Tibial artery (tissue), 4 donors: ENCODE results near the gene CHD3.
A peak's percentile ranks its signal among the peaks of the same experiment; 100 is the strongest.
"Not testable (repeated sequence)": the region's sequence is repeated elsewhere in the genome, so short reads cannot be mapped to it uniquely, and the experiment has no call there.

ENCODE experiments used
- DNase-seq, 2 donors: peaks; one replicate each; pipeline ENCODE4 v3.0.0-alpha.2; 2019
- H3K27ac ChIP-seq, 2 donors: fragments of 200-600 bp; sonication (generic) in 1 of 2; 1 replicate in 1 of 2; 2 replicates in 1 of 2; pipeline ENCODE4 v1.5.1; 2018 to 2019; ENCODE audit warnings: mild to moderate bottlenecking in 1 of 2
- H3K27me3 ChIP-seq, 2 donors: fragments of 200-600 bp; sonication (generic) in 1 of 2; one replicate each; pipeline versions ENCODE4 v1.5.1 to v1.6.0; 2016 to 2019
- H3K36me3 ChIP-seq, 3 donors: fragments of 200-600 bp; sonication (generic) in 2 of 3; one replicate each; pipeline ENCODE4 v1.5.1; 2016 to 2019; ENCODE audit warnings: mild to moderate bottlenecking in 2 of 3
- H3K4me1 ChIP-seq, 4 donors: fragments of 200-600 bp; sonication (generic) in 2 of 4; 1 replicate in 3 of 4; 2 replicates in 1 of 4; pipeline ENCODE4 v1.5.1; 2016 to 2019
- H3K4me3 ChIP-seq, 2 donors: fragments of 200-600 bp; sonication (generic) in 1 of 2; 1 replicate in 1 of 2; 2 replicates in 1 of 2; pipeline ENCODE4 v1.5.1; 2018 to 2019; ENCODE audit warnings: mild to moderate bottlenecking in 2 of 2
- H3K9me3 ChIP-seq, 3 donors: fragments of 200-600 bp; sonication (generic) in 1 of 3; one replicate each; pipeline ENCODE4 v1.5.1; 2016 to 2019
- intact Hi-C: fragments of 100-400 bp; cut with DNase I; formaldehyde crosslinking; loops from one replicate; pipeline ENCODE4 v1.15.0; 2023; ENCODE audit warnings: low total_unique reads
- TF ChIP-seq, protein P1 (sequence below), 2 experiments: fragments of 200-600 bp in 1 of 2; fragments of 450-650 bp in 1 of 2; IDR thresholded peaks; one replicate each; pipeline ENCODE4 v1.5.1; 2017 to 2019; ENCODE audit warnings: antibody characterized with exemption in 2 of 2, mild to moderate bottlenecking in 1 of 2, moderate library complexity in 1 of 2

CHD3 gene

DNA sequence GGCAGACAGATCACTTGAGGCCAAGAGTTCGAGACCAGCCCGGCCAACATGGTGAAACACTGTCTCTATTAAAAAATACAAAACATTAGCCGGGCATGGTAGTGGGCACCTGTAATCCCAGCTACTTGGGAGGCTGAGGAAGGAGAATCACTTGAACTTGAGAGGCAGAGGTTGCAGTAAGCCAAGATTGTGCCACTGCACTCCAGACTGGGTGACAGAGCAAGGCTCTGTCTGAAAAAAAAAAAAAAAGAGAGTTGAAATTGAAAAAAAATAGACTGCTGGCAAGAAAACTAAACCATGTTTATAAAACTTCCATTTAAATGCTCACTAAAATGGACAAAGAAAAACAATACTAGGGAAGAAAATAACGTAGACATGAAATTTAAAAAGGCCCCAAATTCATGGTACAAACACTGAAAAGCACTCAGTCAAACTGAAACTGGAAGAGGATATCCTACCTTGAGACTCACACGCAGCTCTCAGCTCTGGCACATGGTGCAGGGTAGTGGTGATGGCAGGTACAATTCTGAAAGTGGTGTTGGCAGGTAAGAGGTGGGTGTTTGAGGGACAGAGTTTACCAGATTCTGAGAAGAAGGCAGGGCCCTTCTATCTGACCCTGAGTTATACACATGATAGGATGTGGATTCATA lies 62.7 kb downstream of the CHD3 start:
- Histone ChIP-seq H3K27me3 (peaks cover 0 to 3% of the 10 kb centered on the region in 2 donors), H3K9me3 (no peaks in the 10 kb centered on the region), H3K4me3 (no peak overlapping the region), H3K4me1 (no peaks in the 10 kb centered on the region), H3K36me3 (peaks cover 20 to 42% (median 32%) of the 10 kb centered on the region in 3 donors), H3K27ac (no peak overlapping the region)
- DNase-seq: no peak
- intact Hi-C loops: no loop called here
- TF ChIP-seq, protein P1, sequence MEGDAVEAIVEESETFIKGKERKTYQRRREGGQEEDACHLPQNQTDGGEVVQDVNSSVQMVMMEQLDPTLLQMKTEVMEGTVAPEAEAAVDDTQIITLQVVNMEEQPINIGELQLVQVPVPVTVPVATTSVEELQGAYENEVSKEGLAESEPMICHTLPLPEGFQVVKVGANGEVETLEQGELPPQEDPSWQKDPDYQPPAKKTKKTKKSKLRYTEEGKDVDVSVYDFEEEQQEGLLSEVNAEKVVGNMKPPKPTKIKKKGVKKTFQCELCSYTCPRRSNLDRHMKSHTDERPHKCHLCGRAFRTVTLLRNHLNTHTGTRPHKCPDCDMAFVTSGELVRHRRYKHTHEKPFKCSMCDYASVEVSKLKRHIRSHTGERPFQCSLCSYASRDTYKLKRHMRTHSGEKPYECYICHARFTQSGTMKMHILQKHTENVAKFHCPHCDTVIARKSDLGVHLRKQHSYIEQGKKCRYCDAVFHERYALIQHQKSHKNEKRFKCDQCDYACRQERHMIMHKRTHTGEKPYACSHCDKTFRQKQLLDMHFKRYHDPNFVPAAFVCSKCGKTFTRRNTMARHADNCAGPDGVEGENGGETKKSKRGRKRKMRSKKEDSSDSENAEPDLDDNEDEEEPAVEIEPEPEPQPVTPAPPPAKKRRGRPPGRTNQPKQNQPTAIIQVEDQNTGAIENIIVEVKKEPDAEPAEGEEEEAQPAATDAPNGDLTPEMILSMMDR (IDR thresholded peaks at IDR 0.05): no peak

DNA sequence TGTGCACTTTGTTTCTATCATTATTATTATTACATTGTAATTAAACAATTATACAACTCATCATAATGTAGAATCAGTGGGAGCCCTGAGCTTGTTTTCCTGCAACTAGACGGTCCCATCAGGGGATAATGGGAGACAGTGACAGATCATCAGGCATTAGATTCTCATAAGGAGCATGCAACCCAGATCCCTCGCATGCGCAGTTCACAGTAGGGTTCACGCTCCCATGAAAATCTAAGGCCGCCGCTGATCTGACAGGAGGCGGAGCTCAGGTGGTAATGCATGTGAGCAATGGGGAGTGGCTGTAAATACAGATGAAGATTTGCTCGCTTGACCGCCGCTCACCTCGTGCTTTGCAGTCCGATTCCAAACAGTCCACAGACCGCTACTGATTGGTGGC lies 64.7 kb downstream of the CHD3 start:
- H3K4me3 ChIP-seq, H3K4me1 ChIP-seq, H3K9me3 ChIP-seq, DNase-seq, intact Hi-C loops, H3K27me3 ChIP-seq, H3K27ac ChIP-seq: not testable (repeated sequence)
- H3K36me3 ChIP-seq: peaks cover 4 to 22% (median 13%) of the 10 kb centered on the region in 3 donors

DNA sequence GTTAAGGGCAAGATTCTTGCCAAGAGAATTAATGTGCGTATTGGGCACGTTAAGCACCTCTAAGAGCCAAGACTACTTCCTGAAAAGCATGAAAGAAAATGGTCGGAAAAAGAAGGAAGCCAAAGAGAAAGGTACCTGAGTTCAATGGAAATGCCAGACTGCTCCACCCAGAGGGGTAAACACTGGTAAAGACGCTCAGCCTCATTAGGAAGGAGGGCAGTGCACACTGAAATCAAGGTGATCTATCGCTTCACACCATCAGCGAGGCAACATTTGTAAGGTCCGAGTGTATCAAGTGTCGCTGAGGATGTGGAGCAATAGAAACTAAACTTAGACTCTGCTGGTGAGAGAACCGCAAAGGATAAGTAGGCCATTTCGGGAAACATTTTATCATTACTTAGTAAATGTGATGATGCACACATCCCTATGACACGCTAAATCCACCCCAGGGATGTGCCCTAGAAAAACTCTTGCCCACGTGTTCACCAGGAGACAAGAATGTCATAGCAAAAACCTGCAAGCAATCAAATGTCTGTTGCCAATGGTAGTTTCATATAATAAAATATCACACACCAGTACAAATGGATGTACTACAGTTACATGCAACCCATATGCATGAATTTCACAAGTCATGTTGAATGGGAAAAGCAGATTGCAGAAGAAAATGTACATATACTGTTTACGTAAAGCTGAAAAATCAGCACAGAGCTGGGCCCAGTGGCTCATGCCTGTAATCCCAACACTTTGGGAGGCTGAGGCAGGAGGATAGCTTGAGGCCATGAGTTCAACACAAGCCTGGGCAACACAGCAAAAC lies 67.0 kb downstream of the CHD3 start:
- no peaks in the 10 kb centered on the region for H3K9me3 ChIP-seq
- no peak overlapping the region for H3K4me3 ChIP-seq
- no peak for DNase-seq
- H3K36me3 ChIP-seq: peaks cover 0 to 2% (median 0%) of the 10 kb centered on the region in 3 donors
- peaks cover 0 to 17% of the 10 kb centered on the region in 2 donors for H3K27me3 ChIP-seq
- TF ChIP-seq, protein P1 (IDR thresholded peaks at IDR 0.05): no peak
- H3K27ac ChIP-seq: no peak overlapping the region
- intact Hi-C loops: no loop called here
- H3K4me1 ChIP-seq: no peaks in the 10 kb centered on the region

DNA sequence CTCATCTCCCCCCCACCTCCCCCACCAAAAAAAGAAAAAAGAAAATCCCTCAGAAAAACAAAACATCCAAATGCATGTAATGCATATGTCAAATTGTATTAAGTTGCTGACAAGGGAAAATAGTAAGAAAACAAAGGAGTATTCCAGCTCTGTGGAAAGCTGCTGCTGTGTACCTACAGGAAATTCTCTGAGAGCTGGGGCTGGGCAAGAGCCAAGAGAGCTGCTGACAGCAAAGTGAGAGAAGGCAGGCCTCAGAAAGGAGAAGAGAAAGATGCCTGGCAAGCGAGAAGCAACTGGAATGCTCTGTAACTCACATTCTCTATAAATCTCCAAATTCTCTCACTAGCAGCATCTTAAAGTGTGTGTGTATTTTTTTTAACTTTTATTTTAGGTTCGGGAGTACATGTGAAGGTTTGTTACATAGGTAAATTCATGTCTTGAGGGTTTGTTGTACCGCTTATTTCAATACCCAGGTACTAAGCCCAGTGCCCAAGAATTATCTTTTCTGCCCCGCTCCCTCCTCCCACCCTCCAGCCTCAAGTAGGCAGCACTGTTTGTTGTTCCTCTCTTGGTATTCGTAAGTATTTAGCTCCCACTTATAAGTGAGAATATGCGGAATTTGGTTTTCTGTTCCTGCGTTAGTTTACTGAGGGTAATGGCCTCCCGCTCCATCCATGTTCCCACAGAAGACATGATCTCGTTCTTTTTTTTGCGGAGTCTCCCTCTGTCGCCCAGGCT lies 67.8 kb downstream of the CHD3 start:
- intact Hi-C loops: no loop called here
- H3K4me1 ChIP-seq: no peaks in the 10 kb centered on the region
- H3K27ac ChIP-seq: no peak overlapping the region
- TF ChIP-seq, protein P1 (IDR thresholded peaks at IDR 0.05): no peak
- no peaks in the 10 kb centered on the region for H3K36me3 ChIP-seq
- H3K4me3 ChIP-seq: no peak overlapping the region
- peaks cover 0 to 24% of the 10 kb centered on the region in 2 donors for H3K27me3 ChIP-seq
- no peaks in the 10 kb centered on the region for H3K9me3 ChIP-seq
- DNase-seq: peak in 1 of 2 donors; percentile 24

DNA sequence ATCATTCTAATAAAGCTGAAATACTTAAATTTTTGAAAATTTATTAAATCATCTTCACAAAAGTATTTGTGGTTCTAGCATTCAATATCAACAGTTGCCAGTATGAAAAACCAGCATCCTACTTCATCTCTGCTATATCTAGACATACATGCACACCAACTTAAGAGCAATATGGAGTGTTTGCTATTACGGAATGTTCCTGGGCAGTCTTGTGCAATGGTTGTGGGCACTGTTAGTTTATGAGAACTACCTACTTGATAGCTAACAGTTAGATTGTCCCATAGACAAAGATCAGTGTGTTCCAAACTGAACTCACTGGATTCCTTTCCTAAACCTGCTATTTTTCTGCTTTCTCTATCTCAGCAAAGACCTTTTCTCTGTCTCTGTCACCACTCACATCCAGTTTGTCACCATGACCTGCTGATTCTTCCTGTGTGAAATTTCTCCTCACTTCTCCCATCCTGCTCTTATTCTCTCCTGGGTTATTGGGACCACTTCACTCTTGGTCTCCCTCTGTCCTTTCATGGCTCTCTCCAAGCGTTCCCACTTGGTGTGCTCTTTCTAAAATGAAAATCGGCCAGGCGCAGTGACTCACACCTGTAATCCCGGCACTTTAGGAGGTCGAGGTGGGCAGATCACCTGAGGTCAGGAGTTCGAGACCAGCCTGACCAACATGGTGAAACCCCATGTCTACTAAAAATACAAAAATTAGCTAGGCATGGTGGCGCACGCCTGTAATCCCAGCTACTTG lies 71.1 kb downstream of the CHD3 start:
- intact Hi-C loops: no loop called here
- Histone ChIP-seq H3K27me3 (peaks cover 0 to 26% of the 10 kb centered on the region in 2 donors), H3K36me3 (no peaks in the 10 kb centered on the region), H3K4me3 (no peak overlapping the region), H3K27ac (no peak overlapping the region), H3K9me3 (no peaks in the 10 kb centered on the region), H3K4me1 (no peaks in the 10 kb centered on the region)
- TF ChIP-seq, protein P1 (IDR thresholded peaks at IDR 0.05): no peak
- no peak for DNase-seq
